Prostate gland (tissue), 2 donors: ENCODE measurements around the gene DNAJA1.

Source experiments
- POLR2AphosphoS5 ChIP-seq: sonication (generic); formaldehyde crosslinking; IDR thresholded peaks from one replicate; pipeline ENCODE4 v1.6.1; 2017; ENCODE audit warnings: antibody characterized with exemption
- TF ChIP-seq, protein P1 (sequence below), 4 experiments: fragments of 200-600 bp in 2 of 4; fragments of 450-650 bp in 2 of 4; sonication (generic) in 2 of 4; IDR thresholded peaks; 1 replicate in 3 of 4; 2 replicates in 1 of 4; pipeline ENCODE4 v1.5.1; 2016 to 2019; ENCODE audit warnings: antibody characterized with exemption in 4 of 4, mild to moderate bottlenecking in 2 of 4, moderate library complexity in 2 of 4

DNA sequence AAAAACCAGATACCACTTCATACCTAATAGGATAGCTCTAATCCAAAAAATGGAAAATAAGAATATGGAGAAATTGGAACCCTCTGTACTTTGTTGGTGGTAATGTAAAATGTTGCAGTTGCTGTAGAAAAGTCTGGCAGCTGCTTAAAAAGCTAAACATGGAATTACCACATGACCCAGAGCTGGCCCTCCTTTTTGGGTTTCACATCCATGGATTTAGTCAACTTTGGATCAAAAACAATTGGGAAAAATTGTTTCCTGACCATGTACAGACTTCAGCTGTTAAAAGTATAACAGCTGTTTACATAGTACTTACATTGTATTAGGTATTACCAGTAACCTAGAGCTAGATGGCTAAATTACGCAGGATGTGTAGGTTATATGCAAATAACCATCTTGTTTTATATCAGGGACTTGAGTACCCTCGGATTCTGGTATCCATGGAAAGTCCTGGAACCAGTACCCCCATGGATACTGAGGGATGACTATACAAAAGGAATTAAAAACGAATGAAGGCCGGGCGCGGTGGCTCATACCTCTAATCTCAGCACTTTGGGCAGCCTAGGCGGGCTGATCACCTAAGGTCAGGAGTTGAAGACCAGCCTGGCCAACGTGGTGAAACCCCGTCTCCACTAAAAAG lies 15.8 kb downstream of the DNAJA1 start:
- no peak for TF ChIP-seq POLR2AphosphoS5
- TF ChIP-seq, protein P1, sequence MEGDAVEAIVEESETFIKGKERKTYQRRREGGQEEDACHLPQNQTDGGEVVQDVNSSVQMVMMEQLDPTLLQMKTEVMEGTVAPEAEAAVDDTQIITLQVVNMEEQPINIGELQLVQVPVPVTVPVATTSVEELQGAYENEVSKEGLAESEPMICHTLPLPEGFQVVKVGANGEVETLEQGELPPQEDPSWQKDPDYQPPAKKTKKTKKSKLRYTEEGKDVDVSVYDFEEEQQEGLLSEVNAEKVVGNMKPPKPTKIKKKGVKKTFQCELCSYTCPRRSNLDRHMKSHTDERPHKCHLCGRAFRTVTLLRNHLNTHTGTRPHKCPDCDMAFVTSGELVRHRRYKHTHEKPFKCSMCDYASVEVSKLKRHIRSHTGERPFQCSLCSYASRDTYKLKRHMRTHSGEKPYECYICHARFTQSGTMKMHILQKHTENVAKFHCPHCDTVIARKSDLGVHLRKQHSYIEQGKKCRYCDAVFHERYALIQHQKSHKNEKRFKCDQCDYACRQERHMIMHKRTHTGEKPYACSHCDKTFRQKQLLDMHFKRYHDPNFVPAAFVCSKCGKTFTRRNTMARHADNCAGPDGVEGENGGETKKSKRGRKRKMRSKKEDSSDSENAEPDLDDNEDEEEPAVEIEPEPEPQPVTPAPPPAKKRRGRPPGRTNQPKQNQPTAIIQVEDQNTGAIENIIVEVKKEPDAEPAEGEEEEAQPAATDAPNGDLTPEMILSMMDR (IDR thresholded peaks at IDR 0.05) = no peak
